SK-N-SH (cell line): ENCODE results near the gene FXYD5. TPM values are rescaled to one million over a fixed set of nuclear protein-coding genes. Genes with fewer than 3 reads are reported as not detected.

Source experiments
- CTCF ChIA-PET: fragments of 300-600, 350-600 bp; formaldehyde crosslinking; extraction: SDS; loops from one replicate; lab custom pipeline; 2021; lab: Yijun Ruan, JAX
- POLR2A ChIA-PET: fragments of 350-600 bp; sonication (Branson Sonifier 250); formaldehyde crosslinking; extraction: SDS; loops from one replicate; lab custom pipeline; 2020; ENCODE audit warnings: antibody characterized with exemption, inconsistent platforms; lab: Yijun Ruan, JAX
- DNase-seq: peaks from one replicate; pipeline ENCODE4 v3.0.0; 2012
- H2AFZ ChIP-seq: fragments of 200-600 bp; sonication (generic); 2 replicates; pipeline ENCODE4 v1.8.1; 2016; ENCODE audit warnings: antibody characterized with exemption, mild to moderate bottlenecking, low read depth
- H3F3A ChIP-seq: fragments of 200-600 bp; sonication (generic); replicated peaks from 2 replicates; pipeline ENCODE3; 2016; ENCODE audit warnings: antibody characterized with exemption, mild to moderate bottlenecking; ENCODE audit not compliant: insufficient read depth
- H3K27ac ChIP-seq, 2 experiments: fragments of 200-500 bp in 1 of 2; fragments of 200-600 bp in 1 of 2; sonication (Bioruptor generic) in 1 of 2; sonication (generic), shearing (Covaris generic) in 1 of 2; 2 replicates each; pipeline versions ENCODE4 v1.5.1 to v1.6.1; 2014 to 2016; ENCODE audit warnings: low read depth in 2 of 2, inconsistent platforms in 1 of 2, low read length in 1 of 2, mild to moderate bottlenecking in 1 of 2, mixed read lengths in 1 of 2
- H3K27me3 ChIP-seq: fragments of 200-600 bp; sonication (generic), shearing (Covaris generic); 2 replicates; pipeline ENCODE4 v1.6.1; 2016; ENCODE audit warnings: mixed run types; ENCODE audit not compliant: insufficient read depth
- H3K36me3 ChIP-seq, 2 experiments: fragments of 200-500 bp in 1 of 2; fragments of 200-600 bp in 1 of 2; sonication (Bioruptor generic) in 1 of 2; sonication (generic) in 1 of 2; replicated peaks in 1 of 2; 2 replicates each; pipeline versions ENCODE3 to v1.5.1; 2014 to 2016; ENCODE audit warnings: low read length in 1 of 2, mild to moderate bottlenecking in 1 of 2; ENCODE audit not compliant: insufficient read depth in 2 of 2, control insufficient read depth in 1 of 2
- H3K4me1 ChIP-seq, 2 experiments: fragments of 200-500 bp in 1 of 2; fragments of 200-600 bp in 1 of 2; sonication (Bioruptor generic) in 1 of 2; sonication (generic), shearing (Covaris generic) in 1 of 2; 2 replicates each; pipeline versions ENCODE4 v1.5.1 to v1.6.1; 2014 to 2016; ENCODE audit warnings: low read depth in 1 of 2, low read length in 1 of 2, mixed run types in 1 of 2; ENCODE audit not compliant: insufficient read depth in 2 of 2, control insufficient read depth in 1 of 2
- H3K4me2 ChIP-seq: fragments of 200-600 bp; sonication (generic), shearing (Covaris generic); 2 replicates; pipeline ENCODE4 v1.6.1; 2017; ENCODE audit warnings: mixed run types
- H3K4me3 ChIP-seq, 2 experiments: fragments of 200-500 bp in 1 of 2; fragments of 200-600 bp in 1 of 2; sonication (Bioruptor generic) in 1 of 2; sonication (generic), shearing (Covaris generic) in 1 of 2; 2 replicates each; pipeline versions ENCODE4 v1.5.1 to v1.8.1; 2014 to 2016; ENCODE audit warnings: low read depth in 2 of 2, inconsistent platforms in 1 of 2, low read length in 1 of 2, mild to moderate bottlenecking in 1 of 2, mixed read lengths in 1 of 2, moderate library complexity in 1 of 2
- H3K79me2 ChIP-seq: fragments of 200-600 bp; sonication (generic); 2 replicates; pipeline ENCODE4 v1.8.1; 2017; ENCODE audit warnings: mild to moderate bottlenecking; ENCODE audit not compliant: insufficient read depth
- H3K9ac ChIP-seq: fragments of 200-600 bp; sonication (generic); 2 replicates; pipeline ENCODE4 v1.6.1; 2017; ENCODE audit warnings: mixed run types
- H3K9me2 ChIP-seq: fragments of 200-600 bp; sonication (generic); 2 replicates; pipeline ENCODE4 v1.6.1; 2017; ENCODE audit warnings: mixed run types
- H3K9me3 ChIP-seq: fragments of 200-600 bp; sonication (generic); 2 replicates; pipeline ENCODE4 v1.6.1; 2017; ENCODE audit warnings: mixed run types, mild to moderate bottlenecking, moderate library complexity
- H4K20me1 ChIP-seq: fragments of 200-600 bp; sonication (generic); 2 replicates; pipeline ENCODE4 v1.6.1; 2017; ENCODE audit warnings: mild to moderate bottlenecking, mixed run types; ENCODE audit not compliant: insufficient read depth
- EP300 ChIP-seq, 2 experiments: IDR thresholded peaks; 2 replicates each; pipeline versions ENCODE4 v1.4.0 to v1.6.1; 2012; ENCODE audit warnings: borderline replicate concordance in 1 of 2, low read depth in 1 of 2, low read length in 1 of 2
- EZH2phosphoT487 ChIP-seq: fragments of 200-600 bp; sonication (generic); IDR thresholded peaks from 2 replicates; pipeline ENCODE4 v1.6.1; 2017; ENCODE audit warnings: low read depth, mixed run types, mild to moderate bottlenecking, antibody characterized with exemption, moderate library complexity, borderline replicate concordance
- FOXJ3 ChIP-seq: sonication (generic); formaldehyde crosslinking; IDR thresholded peaks from 2 replicates; pipeline ENCODE4 v1.5.1; 2020; ENCODE audit warnings: mild to moderate bottlenecking, missing genetic modification reagents
- FOXM1 ChIP-seq: IDR thresholded peaks from 2 replicates; pipeline ENCODE4 v1.4.0; 2012; ENCODE audit warnings: low read depth, mild to moderate bottlenecking
- GATA2 ChIP-seq: sonication (generic); formaldehyde crosslinking; IDR thresholded peaks from 2 replicates; pipeline ENCODE4 v1.5.0; 2020; ENCODE audit warnings: mild to moderate bottlenecking, missing genetic modification reagents
- IRF3 ChIP-seq: fragments of 150-350 bp; IDR thresholded peaks from 2 replicates; pipeline ENCODE4 v1.6.1; 2016; ENCODE audit warnings: mild to moderate bottlenecking, low read depth, low read length
- MXI1 ChIP-seq: IDR thresholded peaks from 2 replicates; pipeline ENCODE4 v1.6.1; 2012; ENCODE audit warnings: mild to moderate bottlenecking, low read depth, low read length, improper control_type of control experiment
- NFIC ChIP-seq: IDR thresholded peaks from 2 replicates; pipeline ENCODE4 v1.4.0; 2012; ENCODE audit warnings: borderline replicate concordance
- NRF1 ChIP-seq: IDR thresholded peaks from 2 replicates; pipeline ENCODE4 v1.6.1; 2012; ENCODE audit warnings: low read depth, mild to moderate bottlenecking, low read length
- PBX3 ChIP-seq: IDR thresholded peaks from 2 replicates; pipeline ENCODE4; 2012
- POLR2AphosphoS5 ChIP-seq: IDR thresholded peaks from 2 replicates; pipeline ENCODE4 v1.6.1; 2012; ENCODE audit warnings: low read depth, low read length
- RAD21 ChIP-seq: IDR thresholded peaks from 2 replicates; pipeline ENCODE4 v1.6.1; 2012; ENCODE audit warnings: mild to moderate bottlenecking, low read length
- RCOR1 ChIP-seq: fragments of 150-350 bp; IDR thresholded peaks from 2 replicates; pipeline ENCODE4 v1.6.1; 2017; ENCODE audit warnings: antibody characterized with exemption, low read length
- RFX5 ChIP-seq: IDR thresholded peaks from 2 replicates; pipeline ENCODE4 v1.6.1; 2012; ENCODE audit warnings: mild to moderate bottlenecking, improper control_type of control experiment, low read length
- RXRA ChIP-seq: IDR thresholded peaks from 2 replicates; pipeline ENCODE4 v1.4.0; 2012; ENCODE audit warnings: low read depth, mild to moderate bottlenecking, borderline replicate concordance
- SIN3A ChIP-seq: IDR thresholded peaks from 2 replicates; pipeline ENCODE4 v1.6.1; 2012; ENCODE audit warnings: low read depth, mild to moderate bottlenecking, low read length, moderate library complexity, borderline replicate concordance
- TAF1 ChIP-seq: IDR thresholded peaks from 2 replicates; pipeline ENCODE4 v1.6.1; 2012; ENCODE audit warnings: low read depth, mild to moderate bottlenecking, low read length, moderate library complexity, borderline replicate concordance
- TEAD4 ChIP-seq: IDR thresholded peaks from 2 replicates; pipeline ENCODE4 v1.4.0; 2012; ENCODE audit warnings: mild to moderate bottlenecking, borderline replicate concordance; ENCODE audit not compliant: insufficient read depth
- USF1 ChIP-seq: IDR thresholded peaks from 2 replicates; pipeline ENCODE4 v1.4.0; 2012; ENCODE audit warnings: low read depth, borderline replicate concordance
- YY1 ChIP-seq: IDR thresholded peaks from 2 replicates; pipeline ENCODE4 v1.4.0; 2012; ENCODE audit warnings: low read depth, mild to moderate bottlenecking
- WGBS: methylation state at CpG from one replicate; pipeline ENCODE4 v1.1.6; 2017; ENCODE audit warnings: low lambda C conversion rate; 5-methylcytosine and 5-hydroxymethylcytosine counted together
- polyA plus RNA-seq, 3 experiments: library from polyadenylated mRNA; depleted of rRNA; stranded (reverse); fragments of >200 nt; gene quantifications; 2 replicates each; pipeline ENCODE4 v1.2.3, GENCODE V29; 2012

FXYD5 gene
- polyA plus RNA-seq, 1 of the 3 experiments (the other 2 are of a cell fraction): 195 TPM

- WGBS: 74% methylated on average over 15 of the region's 15 CpGs
- Histone ChIP-seq H3K4me1 (peaks cover 0 to 6% of the 10 kb centered on the region in 2 experiments; a peak in 1 of 4 replicates), H3F3A (no peaks in the 10 kb centered on the region), H3K27ac (no peak within 1 kb of the TSS), H4K20me1 (no peaks in the 10 kb centered on the region), H3K79me2 (no peaks in the 10 kb centered on the region), H3K27me3 (peaks cover 15% of the 10 kb centered on the region; the same call in 1 of the 2 replicates), H3K9me3 (no peaks in the 10 kb centered on the region), H3K4me3 (no peak within 1 kb of the TSS), H2AFZ (no peak within 1 kb of the TSS), H3K36me3 (no peaks in the 10 kb centered on the region), H3K9ac (no peak within 1 kb of the TSS), H3K9me2 (no peaks in the 10 kb centered on the region), H3K4me2 (no peak within 1 kb of the TSS)
- POLR2A ChIA-PET: no interaction called here
- DNase-seq: no peak
- CTCF ChIA-PET: interaction anchor here (0.6 to 5.4 kb wide), 21 partner anchors 10 to 404 kb away, joined by 3 to 66 read pairs (median 8); partner anchors contain the start of gene FXYD3
- no peak for TF ChIP-seq USF1
- TF ChIP-seq SIN3A: no peak
- TF ChIP-seq EZH2phosphoT487: no peak
- TF ChIP-seq TEAD4: no peak
- TF ChIP-seq RXRA: no peak
- no peak for TF ChIP-seq GATA2
- no peak for TF ChIP-seq PBX3
- no peak for TF ChIP-seq IRF3
- TF ChIP-seq RAD21: no peak
- TF ChIP-seq FOXM1: no peak
- TF ChIP-seq RCOR1: no peak
- no peak for TF ChIP-seq RFX5
These were observed 19.8 kb upstream of the FXYD5 start, which contains the start of gene LGI4 for GRCh38 chr19:35134601-35135242. Gene LGI4, minus strand, starts transcription at chr19:35135059. Its CDS starts 379 bp downstream, at chr19:35134680.

- no peaks in the 10 kb centered on the region for H3K9me3 ChIP-seq
- H3K9me2 ChIP-seq: no peaks in the 10 kb centered on the region
- H2AFZ ChIP-seq: no peak overlapping the region
- no peaks in the 10 kb centered on the region for H3K79me2 ChIP-seq
- peaks cover 15% of the 10 kb centered on the region; the same call in 1 of the 2 replicates for H3K27me3 ChIP-seq
- no peaks in the 10 kb centered on the region for H4K20me1 ChIP-seq
- H3K4me3 ChIP-seq: no peak overlapping the region
- no peaks in the 10 kb centered on the region for H3F3A ChIP-seq
- H3K27ac ChIP-seq: no peak overlapping the region
- peaks cover 0 to 7% of the 10 kb centered on the region in 2 experiments; a peak in 1 of 4 replicates for H3K4me1 ChIP-seq
- ChIA-PET POLR2A (no interaction called here), CTCF (interaction anchor here (0.5 to 5.4 kb wide), 32 partner anchors 10 to 497 kb away, joined by 3 to 66 read pairs (median 4); partner anchors contain the start of genes FXYD3 and USF2)
- H3K36me3 ChIP-seq: no peaks in the 10 kb centered on the region
- DNase-seq: peak; percentile 98
- 3% methylated on average over 6 of the region's 7 CpGs for WGBS
- H3K4me2 ChIP-seq: no peak overlapping the region
- H3K9ac ChIP-seq: no peak overlapping the region
- TF ChIP-seq RAD21 (peak; percentile 73), EP300 (IDR thresholded peaks at IDR 0.05; ENCODE audit: borderline replicate concordance in 1 of 2, low read depth in 1 of 2, low read length in 1 of 2) (0 out of 4 replicates have a peak, but pooled peaks of 1 of the 2 experiments have one; percentile 14), FOXM1 (no peak), NRF1 (0 out of 2 replicates have a peak, but pooled peaks have one; percentile 14), IRF3 (0 out of 2 replicates have a peak, but pooled peaks have one; percentile 2), NFIC (no peak), TAF1 (no peak), YY1 (no peak), PBX3 (no peak), POLR2AphosphoS5 (no peak), RXRA (no peak), RCOR1 (no peak), FOXJ3 (CRISPR knock-in tag) (no peak), MXI1 (no peak)
These were observed 19.1 kb upstream of the FXYD5 start for GRCh38 chr19:35135389-35135909.
